Islet of Langerhans (tissue), 1 donor: Measurements from ENCODE around the gene NDC80.

Experiments used
- FAIRE-seq: peaks from one replicate; lab custom pipeline; 2011; peaks lifted over from hg19 to GRCh38; lab: Jason Lieb, UNC

Gene NDC80

GRCh38 chr18:2559249-2559648 lies 12.1 kb upstream of the NDC80 start:
- FAIRE-seq = no peak

GRCh38 chr18:2564373-2564772 lies 7.0 kb upstream of the NDC80 start:
- no peak for FAIRE-seq

- no peak for FAIRE-seq
These were observed 3.2 kb upstream of the NDC80 start for GRCh38 chr18:2568129-2568528.

- FAIRE-seq = no peak
These were observed 2.8 kb upstream of the NDC80 start for GRCh38 chr18:2568605-2569004.

GRCh38 chr18:2569338-2570207 lies 1.8 kb upstream of the NDC80 start:
- FAIRE-seq = no peak

GRCh38 chr18:2570772-2571199 lies 571 bp upstream of the NDC80 start:
- FAIRE-seq = no peak

GRCh38 chr18:2572171-2572569 lies 813 bp downstream of the NDC80 start:
- FAIRE-seq = no peak

GRCh38 chr18:2572892-2573291 lies 1.5 kb downstream of the NDC80 start:
- no peak for FAIRE-seq

GRCh38 chr18:2573408-2573807 lies 2.1 kb downstream of the NDC80 start:
- no peak for FAIRE-seq

GRCh38 chr18:2587788-2588187 lies 16.4 kb downstream of the NDC80 start:
- no peak for FAIRE-seq

- FAIRE-seq = no peak
These were observed 17.4 kb downstream of the NDC80 start for GRCh38 chr18:2588666-2589344.

GRCh38 chr18:2589345-2590068 lies 18.1 kb downstream of the NDC80 start:
- no peak for FAIRE-seq

GRCh38 chr18:2590303-2590702 lies 18.9 kb downstream of the NDC80 start:
- FAIRE-seq = no peak

- no peak for FAIRE-seq
These were observed 26.3 kb downstream of the NDC80 start for GRCh38 chr18:2597639-2598038.

GRCh38 chr18:2602844-2603243 lies 31.5 kb downstream of the NDC80 start:
- FAIRE-seq = no peak

GRCh38 chr18:2606335-2606734 lies 35.0 kb downstream of the NDC80 start:
- no peak for FAIRE-seq

- FAIRE-seq = no peak
These were observed 38.2 kb downstream of the NDC80 start for GRCh38 chr18:2609604-2610003.

GRCh38 chr18:2610549-2610948 lies 39.2 kb downstream of the NDC80 start:
- no peak for FAIRE-seq

GRCh38 chr18:2612996-2613395 lies 41.6 kb downstream of the NDC80 start:
- FAIRE-seq = no peak

GRCh38 chr18:2617401-2617998 lies 46.1 kb downstream of the NDC80 start:
- no peak for FAIRE-seq

- FAIRE-seq = no peak
These were observed 46.7 kb downstream of the NDC80 start for GRCh38 chr18:2618009-2618408.

GRCh38 chr18:2625217-2625616 lies 53.9 kb downstream of the NDC80 start:
- no peak for FAIRE-seq

GRCh38 chr18:2627821-2628276 lies 56.5 kb downstream of the NDC80 start:
- no peak for FAIRE-seq
